BE2C (cell line): ENCODE results near the gene MBD6.

ENCODE experiments used
- DNase-seq: peaks from one replicate; pipeline ENCODE4 v3.0.0-alpha.2; 2020
- H3K27me3 ChIP-seq: fragments of 250-450 bp; sonication (Bioruptor Pico); 2 replicates; pipeline ENCODE4 v1.5.1; 2020; ENCODE audit warnings: mild to moderate bottlenecking
- H3K36me3 ChIP-seq: fragments of 250-450 bp; sonication (Bioruptor Pico); 2 replicates; pipeline ENCODE4 v1.5.1; 2020; ENCODE audit warnings: mild to moderate bottlenecking
- H3K4me1 ChIP-seq: fragments of 250-450 bp; sonication (Bioruptor Pico); 2 replicates; pipeline ENCODE4 v1.5.1; 2020
- H3K4me3 ChIP-seq: 2 replicates; pipeline ENCODE4 v1.5.1; 2011; ENCODE audit warnings: low read depth, low read length
- H3K9me3 ChIP-seq: fragments of 250-450 bp; sonication (Bioruptor Pico); 2 replicates; pipeline ENCODE4 v1.5.1; 2020
- CTCF ChIP-seq: IDR thresholded peaks from 2 replicates; pipeline ENCODE4 v1.5.1; 2012; ENCODE audit warnings: mild to moderate bottlenecking, low read depth, low read length

The MBD6 gene

DNA sequence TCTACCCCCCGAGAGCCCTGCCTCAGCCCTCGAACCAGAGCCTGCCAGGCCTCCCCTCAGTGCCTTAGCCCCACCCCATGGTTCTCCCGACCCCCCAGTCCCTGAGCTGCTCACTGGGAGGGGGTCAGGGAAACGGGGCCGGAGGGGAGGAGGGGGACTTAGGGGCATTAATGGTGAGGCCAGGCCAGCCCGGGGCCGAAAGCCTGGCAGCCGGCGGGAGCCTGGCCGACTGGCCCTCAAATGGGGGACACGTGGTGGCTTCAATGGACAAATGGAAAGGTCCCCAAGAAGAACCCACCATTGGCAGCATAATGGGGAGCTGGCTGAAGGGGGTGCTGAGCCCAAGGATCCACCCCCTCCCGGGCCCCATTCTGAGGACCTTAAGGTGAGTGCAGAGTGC is 5.6 kb downstream of the MBD6 start:
- no peak overlapping the region for H3K4me3 ChIP-seq
- H3K9me3 ChIP-seq: no peaks in the 10 kb centered on the region
- DNase-seq: no peak
- no peak for TF ChIP-seq CTCF
- H3K4me1 ChIP-seq: no peaks in the 10 kb centered on the region; the same call in 1 of the 2 replicates
- H3K27me3 ChIP-seq: no peaks in the 10 kb centered on the region
- H3K36me3 ChIP-seq: peaks cover 68% of the 10 kb centered on the region

- peaks cover 73% of the 10 kb centered on the region for H3K36me3 ChIP-seq
These were observed 6.4 kb downstream of the MBD6 start for GRCh38 chr12:57528831-57529555.

GRCh38 chr12:57529831-57530230 is 7.2 kb downstream of the MBD6 start:
- no peak for TF ChIP-seq CTCF
- peaks cover 77% of the 10 kb centered on the region for H3K36me3 ChIP-seq
- H3K4me1 ChIP-seq: no peaks in the 10 kb centered on the region

More at GRCh38 chr12:57528831-57529555, 6.4 kb downstream of the MBD6 start:
- DNase-seq: no peak
- no peaks in the 10 kb centered on the region for H3K27me3 ChIP-seq
- TF ChIP-seq CTCF: no peak
- no peaks in the 10 kb centered on the region for H3K4me1 ChIP-seq
- H3K9me3 ChIP-seq: no peaks in the 10 kb centered on the region
- no peak overlapping the region for H3K4me3 ChIP-seq

GRCh38 chr12:57530396-57531142 is 7.9 kb downstream of the MBD6 start:
- no peak for TF ChIP-seq CTCF
- DNase-seq: no peak
- Histone ChIP-seq H3K36me3 (peaks cover 80% of the 10 kb centered on the region), H3K4me1 (no peaks in the 10 kb centered on the region), H3K9me3 (no peaks in the 10 kb centered on the region), H3K4me3 (no peak overlapping the region), H3K27me3 (no peaks in the 10 kb centered on the region)

More at GRCh38 chr12:57529831-57530230, 7.2 kb downstream of the MBD6 start:
- Histone ChIP-seq H3K27me3 (no peaks in the 10 kb centered on the region), H3K9me3 (no peaks in the 10 kb centered on the region), H3K4me3 (no peak overlapping the region)
- no peak for DNase-seq

DNA sequence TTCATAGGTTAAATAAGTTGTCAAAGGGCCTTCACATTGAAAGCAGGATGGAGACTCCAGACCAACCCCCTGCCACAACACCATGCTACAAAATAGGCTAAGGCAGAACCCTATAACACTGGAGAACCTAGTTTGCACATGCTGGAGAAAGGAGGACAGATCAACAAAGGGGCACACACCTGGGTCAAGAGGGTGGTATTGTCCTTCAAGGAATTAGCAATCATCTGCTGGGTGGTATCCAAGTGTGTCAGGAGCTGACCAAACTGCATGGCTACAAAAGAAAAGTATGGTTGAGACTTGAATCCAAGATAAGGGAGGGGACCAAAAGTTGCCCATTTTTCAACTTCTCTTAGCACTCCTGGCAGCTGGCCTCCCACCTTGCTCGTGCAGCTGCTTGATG is 9.2 kb downstream of the MBD6 start:
- Histone ChIP-seq H3K27me3 (no peaks in the 10 kb centered on the region), H3K4me3 (no peak overlapping the region), H3K4me1 (no peaks in the 10 kb centered on the region), H3K36me3 (peaks cover 72% of the 10 kb centered on the region), H3K9me3 (no peaks in the 10 kb centered on the region)
- DNase-seq: no peak
- no peak for TF ChIP-seq CTCF

GRCh38 chr12:57533108-57533507 is 10.5 kb downstream of the MBD6 start:
- H3K4me3 ChIP-seq: no peak overlapping the region
- peaks cover 63% of the 10 kb centered on the region for H3K36me3 ChIP-seq

More at GRCh38 chr12:57533108-57533507, 10.5 kb downstream of the MBD6 start:
- DNase-seq: no peak
- Histone ChIP-seq H3K4me1 (no peaks in the 10 kb centered on the region), H3K9me3 (no peaks in the 10 kb centered on the region), H3K27me3 (no peaks in the 10 kb centered on the region)
- no peak for TF ChIP-seq CTCF
